Measurements from ENCODE around the gene NYAP2. TPM values are rescaled to one million over a fixed set of nuclear protein-coding genes. Genes with fewer than 3 reads are reported as not detected.

Gene NYAP2
- total RNA-seq, 2 donors from 2014 or later: not detected

DNA sequence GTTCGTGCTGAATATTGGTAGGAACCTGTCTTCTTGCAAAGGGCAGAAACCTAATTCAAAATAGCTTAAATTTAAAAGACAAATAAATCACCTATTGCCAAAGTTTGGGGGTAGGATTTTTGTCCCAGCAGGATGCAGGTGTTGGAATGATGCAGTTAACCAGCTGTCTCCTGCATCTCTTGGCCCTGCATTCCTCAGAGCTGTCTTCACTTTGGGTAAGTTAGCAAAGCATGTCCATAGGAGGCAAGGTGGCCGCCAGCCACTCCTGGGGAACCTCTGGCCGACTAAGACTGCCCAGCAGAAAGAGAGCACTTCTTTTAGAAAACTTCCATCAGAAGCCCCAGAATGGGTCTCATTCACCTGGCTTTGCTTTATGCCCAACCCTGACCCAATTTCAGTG is 20.5 kb upstream of the NYAP2 start:
- TF ChIP-seq, protein P1, sequence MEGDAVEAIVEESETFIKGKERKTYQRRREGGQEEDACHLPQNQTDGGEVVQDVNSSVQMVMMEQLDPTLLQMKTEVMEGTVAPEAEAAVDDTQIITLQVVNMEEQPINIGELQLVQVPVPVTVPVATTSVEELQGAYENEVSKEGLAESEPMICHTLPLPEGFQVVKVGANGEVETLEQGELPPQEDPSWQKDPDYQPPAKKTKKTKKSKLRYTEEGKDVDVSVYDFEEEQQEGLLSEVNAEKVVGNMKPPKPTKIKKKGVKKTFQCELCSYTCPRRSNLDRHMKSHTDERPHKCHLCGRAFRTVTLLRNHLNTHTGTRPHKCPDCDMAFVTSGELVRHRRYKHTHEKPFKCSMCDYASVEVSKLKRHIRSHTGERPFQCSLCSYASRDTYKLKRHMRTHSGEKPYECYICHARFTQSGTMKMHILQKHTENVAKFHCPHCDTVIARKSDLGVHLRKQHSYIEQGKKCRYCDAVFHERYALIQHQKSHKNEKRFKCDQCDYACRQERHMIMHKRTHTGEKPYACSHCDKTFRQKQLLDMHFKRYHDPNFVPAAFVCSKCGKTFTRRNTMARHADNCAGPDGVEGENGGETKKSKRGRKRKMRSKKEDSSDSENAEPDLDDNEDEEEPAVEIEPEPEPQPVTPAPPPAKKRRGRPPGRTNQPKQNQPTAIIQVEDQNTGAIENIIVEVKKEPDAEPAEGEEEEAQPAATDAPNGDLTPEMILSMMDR (conservative IDR thresholded peaks at IDR 0.05): no peak
- Mint-ChIP-seq H3K4me1 (no peaks in the 10 kb centered on the region), H3K4me3 (no peak overlapping the region), H3K9me3 (no peaks in the 10 kb centered on the region), H3K27me3 (ENCODE audit: insufficient read depth) (no peaks in the 10 kb centered on the region), H3K27ac (no peak overlapping the region), H3K36me3 (ENCODE audit: low read depth) (no peaks in the 10 kb centered on the region)
- Histone ChIP-seq H3K36me3 (ENCODE audit: control insufficient read depth, insufficient read depth, low read length) (no peaks in the 10 kb centered on the region), H3K9ac (ENCODE audit: extremely low read depth, low read length, poor library complexity, severe bottlenecking) (no peak overlapping the region), H3K27ac (ENCODE audit: low read depth, low read length) (no peak overlapping the region), H3K27me3 (ENCODE audit: control insufficient read depth, insufficient read depth, low read length, poor library complexity, severe bottlenecking) (no peaks in the 10 kb centered on the region), H3K4me3 (ENCODE audit: low read length) (no peak overlapping the region), H3K4me1 (ENCODE audit: control insufficient read depth, insufficient read depth, low read length) (peaks cover 3% of the 10 kb centered on the region), H3K9me3 (ENCODE audit: control insufficient read depth, low read length) (no peaks in the 10 kb centered on the region)
- DNase-seq: peak; percentile 57
- 87 to 100% methylated on average over 2 to 3 of the region's 3 CpGs for WGBS, 2 experiments (ENCODE audit: insufficient coverage in 1 of 2, insufficient read length in 1 of 2)

DNA sequence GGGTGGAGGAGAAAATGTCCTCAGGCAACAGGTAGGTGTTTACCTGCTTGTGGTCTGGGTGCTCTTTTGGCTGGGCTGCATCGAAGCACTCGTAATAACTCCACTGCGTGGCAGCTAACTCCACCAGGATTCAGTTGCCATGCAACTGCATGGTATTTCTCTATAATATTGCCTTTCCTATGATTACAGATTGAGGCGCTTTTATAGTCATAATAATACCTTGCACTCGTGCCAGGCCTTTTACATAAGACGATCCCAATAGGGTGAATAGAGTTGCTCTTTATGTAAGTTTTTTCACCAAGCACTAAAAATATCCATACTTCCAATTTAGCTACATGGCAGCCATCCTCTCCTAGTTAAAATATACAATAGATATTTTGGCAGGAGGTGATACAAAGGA is 19.7 kb upstream of the NYAP2 start:
- no peaks in the 10 kb centered on the region for H3K27me3 ChIP-seq (ENCODE audit: control insufficient read depth, insufficient read depth, low read length, poor library complexity, severe bottlenecking)
- Mint-ChIP-seq H3K27ac (no peak overlapping the region), H3K36me3 (ENCODE audit: low read depth) (no peaks in the 10 kb centered on the region), H3K4me3 (no peak overlapping the region), H3K27me3 (ENCODE audit: insufficient read depth) (no peaks in the 10 kb centered on the region), H3K9me3 (peaks cover 2% of the 10 kb centered on the region), H3K4me1 (no peaks in the 10 kb centered on the region)
- WGBS, 2 experiments (ENCODE audit: insufficient coverage in 1 of 2, insufficient read length in 1 of 2): 80 to 94% methylated on average over 3 to 6 of the region's 6 CpGs
- no peak overlapping the region for H3K27ac ChIP-seq (ENCODE audit: low read depth, low read length)
- TF ChIP-seq, protein P1 (conservative IDR thresholded peaks at IDR 0.05): no peak
- H3K9me3 ChIP-seq (ENCODE audit: control insufficient read depth, low read length): no peaks in the 10 kb centered on the region
- DNase-seq: no peak
- H3K36me3 ChIP-seq (ENCODE audit: control insufficient read depth, insufficient read depth, low read length): no peaks in the 10 kb centered on the region
- no peak overlapping the region for H3K4me3 ChIP-seq (ENCODE audit: low read length)
- H3K4me1 ChIP-seq (ENCODE audit: control insufficient read depth, insufficient read depth, low read length): peaks cover 3% of the 10 kb centered on the region
- no peak overlapping the region for H3K9ac ChIP-seq (ENCODE audit: extremely low read depth, low read length, poor library complexity, severe bottlenecking)

- Histone ChIP-seq H3K4me1 (ENCODE audit: control insufficient read depth, insufficient read depth, low read length) (peaks cover 3% of the 10 kb centered on the region), H3K27ac (ENCODE audit: low read depth, low read length) (no peak overlapping the region), H3K4me3 (ENCODE audit: low read length) (no peak overlapping the region), H3K27me3 (ENCODE audit: control insufficient read depth, insufficient read depth, low read length, poor library complexity, severe bottlenecking) (no peaks in the 10 kb centered on the region), H3K36me3 (ENCODE audit: control insufficient read depth, insufficient read depth, low read length) (no peaks in the 10 kb centered on the region), H3K9ac (ENCODE audit: extremely low read depth, low read length, poor library complexity, severe bottlenecking) (no peak overlapping the region), H3K9me3 (ENCODE audit: control insufficient read depth, low read length) (no peaks in the 10 kb centered on the region)
- Mint-ChIP-seq H3K27me3 (ENCODE audit: insufficient read depth) (no peaks in the 10 kb centered on the region), H3K9me3 (peaks cover 4% of the 10 kb centered on the region), H3K4me3 (no peak overlapping the region), H3K36me3 (ENCODE audit: low read depth) (no peaks in the 10 kb centered on the region), H3K27ac (no peak overlapping the region), H3K4me1 (no peaks in the 10 kb centered on the region)
- TF ChIP-seq, protein P1 (conservative IDR thresholded peaks at IDR 0.05): no peak
- 93 to 100% methylated on average over 2 to 4 of the region's 4 CpGs for WGBS, 2 experiments (ENCODE audit: insufficient coverage in 1 of 2, insufficient read length in 1 of 2)
- no peak for DNase-seq
These were observed 17.9 kb upstream of the NYAP2 start for GRCh38 chr2:225381609-225382008.

All from endodermal cell (in vitro differentiated cells).